ENCODE results near the gene BZW2.

The BZW2 gene

GRCh38 chr7:16708511-16708910 lies 62.5 kb downstream of the BZW2 start:
- in situ Hi-C loops (cut with MboI; ENCODE audit: low pct_unique_long_range_greater_than_20kb, low sequenced_read_pairs, unreplicated experiment), result no loop called here
- DNase-seq (ENCODE audit: low spot score), result no peak
- TF ChIP-seq CTCF (IDR thresholded peaks at IDR 0.05; ENCODE audit: extremely low read depth, insufficient read depth, missing control alignments), result no peak

GRCh38 chr7:16708980-16709379 lies 63.0 kb downstream of the BZW2 start:
- no peak for DNase-seq (ENCODE audit: low spot score)
- TF ChIP-seq CTCF (IDR thresholded peaks at IDR 0.05; ENCODE audit: extremely low read depth, insufficient read depth, missing control alignments), result no peak
- in situ Hi-C loops (cut with MboI; ENCODE audit: low pct_unique_long_range_greater_than_20kb, low sequenced_read_pairs, unreplicated experiment), result no loop called here

- no peak for DNase-seq (ENCODE audit: low spot score)
- no peak for TF ChIP-seq CTCF (IDR thresholded peaks at IDR 0.05; ENCODE audit: extremely low read depth, insufficient read depth, missing control alignments)
- in situ Hi-C loops (cut with MboI; ENCODE audit: low pct_unique_long_range_greater_than_20kb, low sequenced_read_pairs, unreplicated experiment), result no loop called here
Observed at GRCh38 chr7:16710651-16711050, 64.7 kb downstream of the BZW2 start.

GRCh38 chr7:16711730-16712129 lies 65.7 kb downstream of the BZW2 start:
- no peak for DNase-seq (ENCODE audit: low spot score)
- TF ChIP-seq CTCF (IDR thresholded peaks at IDR 0.05; ENCODE audit: extremely low read depth, insufficient read depth, missing control alignments), result no peak
- in situ Hi-C loops (cut with MboI; ENCODE audit: low pct_unique_long_range_greater_than_20kb, low sequenced_read_pairs, unreplicated experiment), result no loop called here

DNA sequence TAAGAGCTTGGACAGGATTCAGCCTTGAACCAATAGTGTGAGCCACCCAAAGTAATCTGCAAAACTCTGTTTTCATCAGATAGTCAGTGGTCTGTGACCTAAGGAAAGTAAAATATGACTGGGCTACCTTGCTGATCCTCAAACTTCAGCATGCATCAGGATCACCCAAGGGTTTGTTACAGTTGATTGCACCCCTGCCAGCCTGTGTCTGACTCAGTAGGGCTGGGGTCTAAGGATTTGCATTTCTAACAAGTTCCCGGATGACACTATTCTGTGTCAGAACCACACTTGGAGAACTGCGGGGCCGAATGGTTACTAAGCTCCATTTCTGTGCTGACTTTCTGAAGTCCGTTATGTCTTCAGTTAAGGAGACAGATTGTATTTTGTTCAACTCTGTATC lies 66.9 kb downstream of the BZW2 start:
- TF ChIP-seq CTCF (IDR thresholded peaks at IDR 0.05; ENCODE audit: extremely low read depth, insufficient read depth, missing control alignments), result no peak
- in situ Hi-C loops (cut with MboI; ENCODE audit: low pct_unique_long_range_greater_than_20kb, low sequenced_read_pairs, unreplicated experiment), result no loop called here
- DNase-seq (ENCODE audit: low spot score), result no peak

DNA sequence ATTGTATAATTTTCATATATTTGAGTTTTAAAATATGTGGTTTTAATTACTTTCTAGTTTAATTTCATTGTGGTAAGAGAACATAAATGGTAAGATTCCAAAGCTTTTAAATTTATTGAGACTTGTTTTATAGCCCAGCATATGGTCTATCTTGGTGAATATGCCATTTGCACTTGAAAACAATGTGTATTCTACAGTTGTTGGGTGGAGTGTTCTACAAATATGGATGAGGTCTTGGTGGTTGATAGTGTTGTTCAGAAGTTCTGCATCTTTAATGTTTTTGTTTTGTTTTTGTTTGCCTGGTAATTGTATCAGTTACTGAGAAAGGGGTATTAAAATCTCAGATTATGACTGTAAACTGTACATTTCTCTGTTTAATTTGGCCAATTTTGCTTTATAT lies 69.9 kb downstream of the BZW2 start:
- in situ Hi-C loops (cut with MboI; ENCODE audit: low pct_unique_long_range_greater_than_20kb, low sequenced_read_pairs, unreplicated experiment), result no loop called here
- DNase-seq (ENCODE audit: low spot score), result no peak
- no peak for TF ChIP-seq CTCF (IDR thresholded peaks at IDR 0.05; ENCODE audit: extremely low read depth, insufficient read depth, missing control alignments)

DNA sequence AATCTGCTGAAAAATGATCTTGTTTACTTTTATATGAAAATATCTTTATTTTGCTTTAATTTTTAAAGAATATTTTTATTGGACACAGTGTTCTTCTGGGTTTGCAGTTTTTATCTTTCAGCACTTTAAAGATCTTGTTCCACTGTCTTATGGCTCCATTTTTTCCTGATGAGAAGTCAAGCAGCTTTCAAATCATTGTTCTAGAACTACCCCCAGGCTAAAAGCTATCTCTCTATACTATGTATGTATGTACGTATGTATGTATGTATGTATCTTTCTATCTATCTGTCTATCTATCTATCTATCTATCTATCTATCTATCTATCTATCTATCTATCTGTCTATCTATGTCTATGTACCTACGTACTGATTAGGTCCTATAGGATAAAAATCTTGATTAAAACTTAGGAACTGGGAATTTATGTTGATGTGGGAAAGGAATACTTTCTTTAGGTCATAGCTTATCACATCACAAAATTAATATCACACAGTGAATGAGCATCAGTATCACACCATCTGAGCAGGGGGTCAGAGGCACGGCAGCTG lies 72.2 kb downstream of the BZW2 start:
- TF ChIP-seq CTCF (IDR thresholded peaks at IDR 0.05; ENCODE audit: extremely low read depth, insufficient read depth, missing control alignments), result no peak
- DNase-seq (ENCODE audit: low spot score), result no peak
- in situ Hi-C loops (cut with MboI; ENCODE audit: low pct_unique_long_range_greater_than_20kb, low sequenced_read_pairs, unreplicated experiment), result no loop called here

All from GM13977 (cell line).